ENCODE data around the gene OR13A1. TPM values are rescaled to one million over a fixed set of nuclear protein-coding genes. Genes with fewer than 3 reads are reported as not detected.
"Not testable (repeated sequence)": the region's sequence is repeated elsewhere in the genome, so short reads cannot be mapped to it uniquely, and the experiment has no call there.

The OR13A1 gene
- total RNA-seq, 1 experiment from 2014 or later: 0.15 TPM

GRCh38 chr10:45261243-45261775 is 54.1 kb downstream of the OR13A1 start:
- Histone ChIP-seq H2BK15ac (ENCODE audit: low read depth, low read length) (no peak overlapping the region), H2BK5ac (ENCODE audit: insufficient read length, low read length) (no peak overlapping the region), H3K14ac (ENCODE audit: insufficient read depth, low read length) (no peak overlapping the region), H4K20me1 (ENCODE audit: control insufficient read depth, insufficient read depth, insufficient read length) (no peaks in the 10 kb centered on the region), H3K56ac (ENCODE audit: insufficient read length, low read depth, low read length) (no peak overlapping the region), H3K4me1 (ENCODE audit: insufficient read depth, low read length) (no peaks in the 10 kb centered on the region), H3K23me2 (ENCODE audit: insufficient read length, low read depth, low read length, poor library complexity, severe bottlenecking) (no peaks in the 10 kb centered on the region), H2BK12ac (ENCODE audit: insufficient read length, low read depth, low read length) (no peak overlapping the region), H3K23ac (ENCODE audit: insufficient read length, low read depth, low read length) (no peak overlapping the region), H4K91ac (ENCODE audit: insufficient read length, low read depth, low read length) (no peak overlapping the region), H3K79me2 (ENCODE audit: insufficient read depth, low read length) (no peaks in the 10 kb centered on the region), H3T11ph (ENCODE audit: low read length) (no peak overlapping the region), H2AK5ac (ENCODE audit: insufficient read length, low read length) (no peak overlapping the region), H3K27me3 (ENCODE audit: insufficient read depth, low read length) (no peaks in the 10 kb centered on the region; the same call in 1 of the 2 replicates), H4K8ac (replicated peaks; ENCODE audit: insufficient read length, low read depth, low read length) (no peak overlapping the region), H2BK20ac (ENCODE audit: low read depth, low read length, poor library complexity, severe bottlenecking) (no peak overlapping the region), H3K27ac (ENCODE audit: insufficient read length, low read depth, low read length) (no peak overlapping the region), H3K4ac (ENCODE audit: low read depth, low read length) (no peak overlapping the region), H4K5ac (ENCODE audit: insufficient read length, low read depth, low read length) (no peak overlapping the region), H3K9ac (ENCODE audit: extremely low read depth, insufficient read length, low read length) (no peak overlapping the region), H3K79me1 (ENCODE audit: insufficient read depth, low read depth, low read length, poor library complexity, severe bottlenecking) (no peaks in the 10 kb centered on the region), H3K9me3 (ENCODE audit: control insufficient read depth, low read depth, low read length) (no peaks in the 10 kb centered on the region), H3K18ac (ENCODE audit: insufficient read length, low read depth, low read length) (no peak overlapping the region), H2AFZ (ENCODE audit: low read length) (no peak overlapping the region), H3K4me2 (ENCODE audit: insufficient read depth, insufficient read length, low read length) (no peak overlapping the region), H2BK120ac (ENCODE audit: low read depth, low read length, poor library complexity, severe bottlenecking) (no peak overlapping the region)
- DNase-seq: no peak
- Mint-ChIP-seq H3K36me3 (ENCODE audit: insufficient read depth in 1 of 3, low read depth in 3 of 3) (no peaks in the 10 kb centered on the region; a peak in 1 of 7 replicates), H3K27ac (no peak overlapping the region), H3K4me3 (no peak overlapping the region), H3K9me3 (peaks cover 16 to 17% of the 10 kb centered on the region in 2 experiments), H3K27me3 (ENCODE audit: low read depth) (peaks cover 3% of the 10 kb centered on the region; the same call in 1 of the 2 replicates), H3K4me1 (0 out of 4 replicates have a peak, but pooled peaks cover 2% of the 10 kb centered on the region in 2 experiments)
- TF ChIP-seq CTCF (conservative IDR thresholded peaks at IDR 0.05): no peak
- WGBS (ENCODE audit: extremely low coverage, insufficient read length, low lambda C conversion rate): no CpG with 5 or more reads among the region's 3 CpGs

DNA sequence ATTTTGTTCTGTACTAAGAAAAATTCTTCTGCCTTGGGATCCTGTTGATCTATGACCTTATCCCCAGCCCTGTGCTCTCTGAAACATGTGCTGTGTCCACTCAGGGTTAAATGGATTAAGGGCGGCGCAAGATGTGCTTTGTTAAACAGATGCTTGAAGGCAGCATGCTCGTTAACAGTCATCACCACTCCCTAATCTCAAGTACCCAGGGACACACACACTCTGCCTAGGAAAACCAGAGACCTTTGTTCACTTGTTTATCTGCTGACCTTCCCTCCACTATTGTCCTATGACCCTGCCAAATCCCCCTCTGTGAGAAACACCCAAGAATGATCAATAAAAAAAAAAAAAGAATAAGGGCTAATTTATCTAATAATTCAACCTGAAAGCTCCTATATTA is 54.8 kb downstream of the OR13A1 start:
- H4K20me1 ChIP-seq (ENCODE audit: control insufficient read depth, insufficient read depth, insufficient read length); H3T11ph ChIP-seq (ENCODE audit: low read length); H3K36me3 Mint-ChIP-seq (ENCODE audit: insufficient read depth in 1 of 3, low read depth in 3 of 3); H4K5ac ChIP-seq (ENCODE audit: insufficient read length, low read depth, low read length); H3K4me1 ChIP-seq (ENCODE audit: insufficient read depth, low read length); H3K18ac ChIP-seq (ENCODE audit: insufficient read length, low read depth, low read length); H2AFZ ChIP-seq (ENCODE audit: low read length); H2BK5ac ChIP-seq (ENCODE audit: insufficient read length, low read length); H3K56ac ChIP-seq (ENCODE audit: insufficient read length, low read depth, low read length); H2BK15ac ChIP-seq (ENCODE audit: low read depth, low read length); H3K9me3 ChIP-seq (ENCODE audit: control insufficient read depth, low read depth, low read length); H3K4me1 Mint-ChIP-seq; H4K91ac ChIP-seq (ENCODE audit: insufficient read length, low read depth, low read length); H3K27me3 ChIP-seq (ENCODE audit: insufficient read depth, low read length); H3K27ac ChIP-seq (ENCODE audit: insufficient read length, low read depth, low read length); H3K23ac ChIP-seq (ENCODE audit: insufficient read length, low read depth, low read length); H4K8ac ChIP-seq (replicated peaks; ENCODE audit: insufficient read length, low read depth, low read length); H3K79me1 ChIP-seq (ENCODE audit: insufficient read depth, low read depth, low read length, poor library complexity, severe bottlenecking); H2AK5ac ChIP-seq (ENCODE audit: insufficient read length, low read length); H3K23me2 ChIP-seq (ENCODE audit: insufficient read length, low read depth, low read length, poor library complexity, severe bottlenecking); H2BK120ac ChIP-seq (ENCODE audit: low read depth, low read length, poor library complexity, severe bottlenecking); H2BK12ac ChIP-seq (ENCODE audit: insufficient read length, low read depth, low read length); DNase-seq; H2BK20ac ChIP-seq (ENCODE audit: low read depth, low read length, poor library complexity, severe bottlenecking); H3K9ac ChIP-seq (ENCODE audit: extremely low read depth, insufficient read length, low read length); H3K27ac Mint-ChIP-seq; H3K4me3 Mint-ChIP-seq; H3K79me2 ChIP-seq (ENCODE audit: insufficient read depth, low read length); H3K27me3 Mint-ChIP-seq (ENCODE audit: low read depth); H3K4me2 ChIP-seq (ENCODE audit: insufficient read depth, insufficient read length, low read length); H3K4ac ChIP-seq (ENCODE audit: low read depth, low read length); H3K14ac ChIP-seq (ENCODE audit: insufficient read depth, low read length): not testable (repeated sequence)
- no CpG with 5 or more reads among the region's 3 CpGs for WGBS (ENCODE audit: extremely low coverage, insufficient read length, low lambda C conversion rate)
- peaks cover 15 to 17% of the 10 kb centered on the region in 2 experiments for H3K9me3 Mint-ChIP-seq
